ENCODE results near the gene SS18L1.

Gene SS18L1

DNA sequence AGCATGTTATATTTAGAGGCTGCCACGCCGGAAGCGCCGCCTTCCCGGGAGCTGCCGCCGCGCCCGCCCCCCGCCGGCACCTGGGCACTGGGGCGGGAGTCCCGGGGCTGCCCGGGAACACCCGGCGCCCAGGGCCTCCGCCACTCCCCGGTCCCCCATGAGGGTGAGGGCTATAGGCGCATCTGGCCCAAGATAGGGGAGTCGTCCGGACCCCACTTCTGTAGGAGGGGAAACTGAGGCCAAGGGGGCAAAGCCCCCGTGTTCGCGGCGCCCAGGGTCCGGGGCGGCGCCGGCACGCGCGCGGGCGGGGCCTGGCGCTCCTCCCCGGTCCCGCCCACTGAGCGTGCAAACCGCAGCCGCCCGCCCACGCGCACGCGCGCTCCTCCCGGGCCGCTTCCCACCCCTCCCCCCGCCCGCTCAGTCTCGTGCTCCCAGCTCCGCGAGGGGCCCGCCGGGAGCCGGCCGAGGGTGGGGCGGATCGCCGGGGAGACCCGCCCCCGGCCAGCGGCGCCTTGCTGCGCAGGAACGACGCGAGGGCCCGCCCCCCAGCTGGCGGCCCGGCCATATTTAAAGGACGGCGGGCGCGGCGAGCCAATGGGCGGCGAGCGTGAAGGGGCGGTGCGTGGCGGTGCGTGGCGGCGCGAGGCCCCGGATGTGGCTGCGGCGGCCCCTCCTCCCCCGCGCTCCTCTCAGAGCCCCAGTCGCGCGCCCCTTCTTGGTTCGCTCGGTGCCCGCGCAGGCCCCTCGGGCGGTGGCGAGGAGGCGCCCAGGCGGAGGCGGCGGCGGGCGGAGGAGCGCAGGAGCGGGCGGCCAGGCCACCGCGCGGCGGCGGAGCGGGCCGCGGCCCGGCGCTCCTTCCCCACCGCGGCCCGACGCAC lies 21.6 kb upstream of the SS18L1 start, which contains the start of gene LSM14B:
Gene LSM14B, plus strand, starts transcription at position 700 of the 878 bp plus-strand sequence. CDS start 192 bp downstream, outside the sequence.
- Histone ChIP-seq H3K27ac (ENCODE audit: low read length) (peak within 1 kb of the TSS; percentile 86), H3K4me1 (ENCODE audit: control insufficient read depth in 1 of 2, insufficient read depth in 2 of 2, low read length in 2 of 2) (peaks cover 9 to 18% of the 10 kb centered on the region in 2 donors), H3K36me3 (ENCODE audit: control insufficient read depth in 1 of 2, insufficient read depth in 2 of 2, low read length in 2 of 2) (peaks cover 16 to 20% of the 10 kb centered on the region in 2 donors), H3K27me3 (ENCODE audit: low read depth, low read length) (peaks cover 6% of the 10 kb centered on the region), H3K9me3 (ENCODE audit: control insufficient read depth in 1 of 2, low read length in 2 of 2) (no peaks in the 10 kb centered on the region), H3K4me3 (ENCODE audit: low read depth in 1 of 2, low read length in 2 of 2) (peak within 1 kb of the TSS; percentile 55 to 85)

DNA sequence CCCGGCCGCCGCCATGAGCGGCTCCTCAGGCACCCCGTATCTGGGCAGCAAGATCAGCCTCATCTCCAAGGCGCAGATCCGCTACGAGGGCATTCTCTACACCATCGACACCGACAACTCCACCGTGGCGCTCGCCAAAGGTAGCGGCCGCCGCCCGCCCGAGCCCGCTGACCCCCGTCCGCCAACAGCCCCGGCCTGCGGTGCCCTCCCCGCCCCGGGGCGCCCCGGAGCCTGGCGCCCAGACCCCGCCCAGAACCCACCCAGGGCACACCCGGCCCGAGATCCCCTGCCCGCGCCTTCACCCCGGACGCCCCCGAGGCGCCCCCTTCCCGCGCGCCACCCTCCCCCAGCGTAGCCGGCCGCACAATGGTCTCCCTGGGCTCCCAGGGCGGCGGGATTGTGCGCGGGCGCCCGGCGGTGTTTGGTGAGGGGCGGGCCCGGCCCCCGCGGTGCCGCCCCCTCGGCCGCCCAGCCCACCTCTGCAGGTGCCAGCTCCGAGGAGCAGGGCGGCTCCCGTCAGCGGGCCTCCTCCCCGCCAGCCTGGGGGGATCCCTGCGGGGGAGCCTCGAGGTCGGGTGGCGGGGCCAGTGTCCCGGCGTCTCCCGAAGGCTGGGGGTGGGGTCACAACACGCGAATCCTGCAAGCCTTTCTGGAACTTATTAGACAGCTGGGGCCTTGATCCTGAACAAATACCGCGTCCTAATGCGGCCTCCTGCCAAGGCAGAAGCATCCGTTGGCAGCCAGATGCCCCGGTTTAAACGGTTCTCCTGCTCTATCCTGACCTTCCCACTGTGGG lies 20.7 kb upstream of the SS18L1 start:
- H3K36me3 ChIP-seq (ENCODE audit: control insufficient read depth in 1 of 2, insufficient read depth in 2 of 2, low read length in 2 of 2) = peaks cover 24 to 28% of the 10 kb centered on the region in 2 donors
- peak overlapping the region; percentile 44 to 85 for H3K4me3 ChIP-seq (ENCODE audit: low read depth in 1 of 2, low read length in 2 of 2)
- H3K9me3 ChIP-seq (ENCODE audit: control insufficient read depth in 1 of 2, low read length in 2 of 2) = no peaks in the 10 kb centered on the region
- no peaks in the 10 kb centered on the region for H3K27me3 ChIP-seq (ENCODE audit: low read depth, low read length)
- H3K27ac ChIP-seq (ENCODE audit: low read length) = no peak overlapping the region
- peaks cover 9 to 18% of the 10 kb centered on the region in 2 donors for H3K4me1 ChIP-seq (ENCODE audit: control insufficient read depth in 1 of 2, insufficient read depth in 2 of 2, low read length in 2 of 2)

DNA sequence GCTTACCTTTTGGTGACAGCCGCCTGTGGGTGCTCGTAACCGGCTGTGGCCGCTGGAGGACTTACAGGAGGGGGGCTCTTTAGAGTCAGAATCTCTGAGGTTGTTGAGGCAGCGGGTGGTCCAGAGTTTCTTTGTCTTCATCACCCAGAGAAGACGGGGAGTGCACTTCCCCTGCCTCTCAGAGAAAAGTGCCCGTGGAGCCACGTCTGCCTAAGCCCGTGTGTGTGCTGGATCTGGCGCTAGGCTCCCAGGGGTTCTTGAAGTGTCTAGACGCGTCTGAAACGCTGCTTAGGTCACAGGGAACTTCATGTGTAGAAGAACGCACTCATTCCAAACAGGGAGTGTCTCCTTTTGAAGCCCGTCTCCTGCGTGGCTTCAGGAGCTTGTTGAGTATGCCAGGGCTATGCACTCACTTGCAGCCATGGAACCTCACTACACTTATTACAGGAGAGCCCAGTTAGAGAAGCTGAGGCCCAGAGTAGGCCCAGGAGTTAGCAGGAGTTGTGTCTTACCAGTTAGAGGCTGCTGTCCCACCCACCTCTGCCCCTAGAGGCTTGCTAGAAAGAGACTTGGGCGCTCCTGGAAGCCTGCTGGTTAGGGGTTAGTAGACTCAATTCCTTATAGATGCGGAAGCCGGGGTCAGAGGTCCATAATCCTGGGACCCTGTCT lies 20.0 kb upstream of the SS18L1 start:
- peak overlapping the region; percentile 44 to 85 for H3K4me3 ChIP-seq (ENCODE audit: low read depth in 1 of 2, low read length in 2 of 2)
- peaks cover 9 to 18% of the 10 kb centered on the region in 2 donors for H3K4me1 ChIP-seq (ENCODE audit: control insufficient read depth in 1 of 2, insufficient read depth in 2 of 2, low read length in 2 of 2)
- H3K9me3 ChIP-seq (ENCODE audit: control insufficient read depth in 1 of 2, low read length in 2 of 2) = no peaks in the 10 kb centered on the region
- no peak overlapping the region for H3K27ac ChIP-seq (ENCODE audit: low read length)
- peaks cover 31 to 35% of the 10 kb centered on the region in 2 donors for H3K36me3 ChIP-seq (ENCODE audit: control insufficient read depth in 1 of 2, insufficient read depth in 2 of 2, low read length in 2 of 2)
- H3K27me3 ChIP-seq (ENCODE audit: low read depth, low read length) = no peaks in the 10 kb centered on the region

DNA sequence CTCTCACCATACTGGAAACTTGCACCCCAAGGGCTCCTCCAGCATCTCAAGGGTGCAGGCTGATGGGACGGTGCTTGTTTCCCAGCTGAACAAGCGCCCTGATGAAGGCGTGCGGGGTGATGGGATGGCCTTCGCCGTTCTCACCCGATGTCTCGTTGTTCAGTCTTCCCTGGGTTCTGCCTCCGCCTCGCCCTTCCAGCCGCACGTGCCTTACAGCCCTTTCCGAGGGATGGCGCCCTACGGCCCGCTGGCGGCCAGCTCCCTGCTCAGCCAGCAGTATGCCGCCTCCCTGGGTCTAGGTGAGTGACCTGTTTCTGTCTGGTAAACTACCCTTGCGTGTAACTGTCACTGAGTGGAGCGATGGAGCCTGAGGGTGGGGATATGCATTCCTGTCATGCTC lies 17.4 kb upstream of the SS18L1 start:
- Histone ChIP-seq H3K4me1 (ENCODE audit: control insufficient read depth in 1 of 2, insufficient read depth in 2 of 2, low read length in 2 of 2) (peaks cover 9 to 18% of the 10 kb centered on the region in 2 donors), H3K4me3 (ENCODE audit: low read depth in 1 of 2, low read length in 2 of 2) (no peak overlapping the region), H3K27ac (ENCODE audit: low read length) (no peak overlapping the region), H3K36me3 (ENCODE audit: control insufficient read depth in 1 of 2, insufficient read depth in 2 of 2, low read length in 2 of 2) (peaks cover 49 to 61% of the 10 kb centered on the region in 2 donors), H3K27me3 (ENCODE audit: low read depth, low read length) (no peaks in the 10 kb centered on the region), H3K9me3 (ENCODE audit: control insufficient read depth in 1 of 2, low read length in 2 of 2) (no peaks in the 10 kb centered on the region)

DNA sequence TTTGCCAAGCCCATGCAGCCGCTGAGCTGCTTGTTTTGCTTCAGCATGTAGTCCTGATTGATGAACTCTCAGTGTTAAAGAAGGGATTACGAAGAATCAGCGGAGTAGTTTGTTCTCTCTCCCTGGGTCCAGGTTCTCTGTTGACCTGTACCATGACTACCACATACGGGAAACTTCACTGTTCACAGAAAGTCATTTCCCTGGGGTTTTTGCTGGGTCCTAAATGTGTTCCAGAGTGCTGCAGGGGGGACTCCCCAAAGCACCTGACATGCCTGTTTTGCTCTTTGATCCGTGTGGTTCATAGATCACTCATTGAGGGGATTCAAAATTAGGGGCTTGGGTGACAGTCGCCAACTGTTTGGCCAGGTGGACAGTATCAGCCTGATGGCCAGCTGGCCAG lies 15.8 kb upstream of the SS18L1 start:
- Histone ChIP-seq H3K9me3 (ENCODE audit: control insufficient read depth in 1 of 2, low read length in 2 of 2) (no peaks in the 10 kb centered on the region), H3K27me3 (ENCODE audit: low read depth, low read length) (no peaks in the 10 kb centered on the region), H3K36me3 (ENCODE audit: control insufficient read depth in 1 of 2, insufficient read depth in 2 of 2, low read length in 2 of 2) (peaks cover 55 to 77% of the 10 kb centered on the region in 2 donors), H3K4me1 (ENCODE audit: control insufficient read depth in 1 of 2, insufficient read depth in 2 of 2, low read length in 2 of 2) (peaks cover 9 to 17% of the 10 kb centered on the region in 2 donors), H3K4me3 (ENCODE audit: low read depth in 1 of 2, low read length in 2 of 2) (no peak overlapping the region), H3K27ac (ENCODE audit: low read length) (no peak overlapping the region)

DNA sequence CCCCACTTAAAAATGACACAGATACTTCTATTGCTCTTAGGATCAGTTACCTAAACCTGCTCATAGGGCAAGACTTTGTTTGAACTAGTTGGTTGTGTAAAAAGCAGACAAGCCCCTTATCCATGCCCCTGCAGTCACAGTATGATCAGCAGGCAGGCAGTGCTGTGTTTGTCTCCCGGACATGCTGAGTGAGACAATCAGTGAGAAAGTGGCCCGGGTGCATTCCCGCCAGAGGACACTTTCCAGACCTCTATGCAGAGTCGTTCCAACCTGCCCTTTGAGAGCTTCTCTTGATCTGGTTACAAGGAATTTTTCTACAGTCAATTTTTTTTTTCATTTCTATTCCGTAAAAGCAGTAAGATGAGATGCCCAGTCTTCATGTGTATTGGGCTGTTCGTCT lies 15.1 kb upstream of the SS18L1 start:
- peaks cover 8 to 10% of the 10 kb centered on the region in 2 donors for H3K4me1 ChIP-seq (ENCODE audit: control insufficient read depth in 1 of 2, insufficient read depth in 2 of 2, low read length in 2 of 2)
- no peak overlapping the region for H3K27ac ChIP-seq (ENCODE audit: low read length)
- no peaks in the 10 kb centered on the region for H3K27me3 ChIP-seq (ENCODE audit: low read depth, low read length)
- peaks cover 57 to 83% of the 10 kb centered on the region in 2 donors for H3K36me3 ChIP-seq (ENCODE audit: control insufficient read depth in 1 of 2, insufficient read depth in 2 of 2, low read length in 2 of 2)
- H3K9me3 ChIP-seq (ENCODE audit: control insufficient read depth in 1 of 2, low read length in 2 of 2) = no peaks in the 10 kb centered on the region
- H3K4me3 ChIP-seq (ENCODE audit: low read depth in 1 of 2, low read length in 2 of 2) = no peak overlapping the region

DNA sequence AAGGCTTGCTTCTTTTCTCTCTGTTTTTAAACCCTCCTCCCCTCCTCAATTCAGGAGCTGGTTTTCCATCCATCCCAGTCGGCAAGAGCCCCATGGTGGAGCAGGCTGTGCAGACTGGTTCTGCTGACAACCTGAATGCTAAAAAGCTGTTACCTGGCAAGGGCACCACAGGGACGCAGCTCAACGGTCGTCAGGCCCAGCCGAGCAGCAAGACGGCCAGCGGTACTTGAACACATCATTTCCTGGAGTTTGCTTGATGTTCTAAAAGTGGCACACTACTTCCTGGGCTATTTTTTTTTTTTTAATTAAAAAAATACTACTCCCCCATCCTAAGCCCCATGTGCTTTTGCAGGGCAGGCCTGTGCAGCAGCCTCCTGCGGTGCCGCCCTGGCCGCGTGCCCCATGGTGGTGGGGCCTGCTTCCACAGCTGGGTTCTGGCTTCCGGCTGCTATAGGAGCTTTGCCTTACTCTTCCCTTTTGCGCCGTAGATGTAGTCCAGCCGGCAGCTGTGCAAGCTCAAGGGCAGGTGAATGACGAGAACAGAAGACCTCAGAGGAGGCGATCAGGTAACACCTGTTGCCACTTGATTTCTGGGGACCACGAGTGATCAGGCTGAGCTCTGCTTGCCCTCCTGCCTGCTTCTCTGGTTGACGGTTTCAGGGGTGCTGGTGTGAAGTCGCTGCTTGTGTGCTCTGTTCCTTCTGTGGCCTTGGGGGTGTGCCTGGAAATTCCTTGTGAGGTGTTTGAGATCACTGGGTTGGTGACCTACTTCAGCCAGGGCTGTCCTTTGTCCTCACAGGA lies 13.6 kb upstream of the SS18L1 start:
- Histone ChIP-seq H3K9me3 (ENCODE audit: control insufficient read depth in 1 of 2, low read length in 2 of 2) (no peaks in the 10 kb centered on the region), H3K4me3 (ENCODE audit: low read depth in 1 of 2, low read length in 2 of 2) (no peak overlapping the region), H3K27me3 (ENCODE audit: low read depth, low read length) (no peaks in the 10 kb centered on the region), H3K36me3 (ENCODE audit: control insufficient read depth in 1 of 2, insufficient read depth in 2 of 2, low read length in 2 of 2) (peaks cover 61 to 96% of the 10 kb centered on the region in 2 donors), H3K4me1 (ENCODE audit: control insufficient read depth in 1 of 2, insufficient read depth in 2 of 2, low read length in 2 of 2) (no peaks in the 10 kb centered on the region), H3K27ac (ENCODE audit: low read length) (no peak overlapping the region)

DNA sequence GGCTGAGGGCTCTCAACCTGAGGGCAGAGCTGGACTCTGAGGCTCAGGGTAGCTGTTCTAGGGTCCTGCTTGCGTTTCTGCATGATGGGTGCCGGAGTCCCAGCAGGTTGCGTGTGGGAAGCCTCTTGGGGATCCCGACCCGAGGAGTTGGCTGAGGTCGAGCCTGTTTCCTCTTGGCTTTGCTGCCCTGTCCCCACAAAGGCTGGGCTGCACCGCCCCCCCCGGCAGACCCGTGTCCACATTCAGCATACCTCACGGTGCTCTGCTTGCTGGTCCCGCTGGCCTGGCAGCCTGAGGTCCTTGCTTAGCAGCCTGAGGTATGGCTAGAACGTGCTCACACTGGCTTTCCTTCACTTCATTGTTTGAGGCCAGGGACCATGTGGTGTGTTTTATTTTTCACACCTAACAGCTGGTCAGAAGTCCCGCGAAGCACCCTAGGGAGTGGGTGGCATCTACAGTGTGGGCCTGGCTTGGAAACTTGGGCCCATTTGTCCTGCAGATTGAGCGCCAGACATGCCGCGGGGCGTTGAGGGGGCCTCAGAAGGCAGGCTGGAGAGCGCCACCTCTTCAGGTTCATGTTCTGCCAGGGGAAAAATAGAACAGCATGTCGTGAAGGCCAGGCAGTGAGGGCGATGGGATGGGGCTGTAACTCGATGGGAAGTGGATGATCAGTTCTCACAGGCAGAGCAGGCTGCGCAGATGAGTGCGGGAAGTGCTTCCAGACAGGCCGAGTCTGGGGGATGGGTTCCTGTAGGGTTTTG lies 11.8 kb upstream of the SS18L1 start:
- Histone ChIP-seq H3K9me3 (ENCODE audit: control insufficient read depth in 1 of 2, low read length in 2 of 2) (no peaks in the 10 kb centered on the region), H3K27me3 (ENCODE audit: low read depth, low read length) (no peaks in the 10 kb centered on the region), H3K4me1 (ENCODE audit: control insufficient read depth in 1 of 2, insufficient read depth in 2 of 2, low read length in 2 of 2) (no peaks in the 10 kb centered on the region), H3K27ac (ENCODE audit: low read length) (no peak overlapping the region), H3K4me3 (ENCODE audit: low read depth in 1 of 2, low read length in 2 of 2) (no peak overlapping the region), H3K36me3 (ENCODE audit: control insufficient read depth in 1 of 2, insufficient read depth in 2 of 2, low read length in 2 of 2) (peaks cover 64 to 97% of the 10 kb centered on the region in 2 donors)

DNA sequence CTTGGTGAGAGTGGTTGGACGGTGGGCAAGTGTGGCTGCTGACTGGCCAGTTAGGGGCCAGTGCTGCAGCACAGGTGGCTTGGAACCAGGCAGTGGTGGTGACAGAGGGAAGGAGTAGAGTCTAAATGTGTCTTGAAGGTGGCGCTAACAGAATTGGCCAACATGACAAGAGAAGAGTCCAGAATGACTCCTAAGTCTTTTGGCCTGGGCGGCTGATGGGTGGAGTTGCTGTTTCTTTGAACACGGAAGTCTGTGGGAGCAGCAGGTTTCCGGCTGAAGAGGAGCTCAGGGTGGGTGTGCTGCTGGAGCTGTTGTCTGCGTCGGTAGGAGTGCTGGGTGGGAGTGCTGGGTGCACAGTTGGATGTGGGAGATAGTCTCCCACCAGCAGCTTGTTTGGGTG lies 11.1 kb upstream of the SS18L1 start:
- Histone ChIP-seq H3K9me3 (ENCODE audit: control insufficient read depth in 1 of 2, low read length in 2 of 2) (no peaks in the 10 kb centered on the region), H3K27me3 (ENCODE audit: low read depth, low read length) (no peaks in the 10 kb centered on the region), H3K27ac (ENCODE audit: low read length) (no peak overlapping the region), H3K36me3 (ENCODE audit: control insufficient read depth in 1 of 2, insufficient read depth in 2 of 2, low read length in 2 of 2) (peaks cover 63 to 98% of the 10 kb centered on the region in 2 donors), H3K4me3 (ENCODE audit: low read depth in 1 of 2, low read length in 2 of 2) (no peak overlapping the region), H3K4me1 (ENCODE audit: control insufficient read depth in 1 of 2, insufficient read depth in 2 of 2, low read length in 2 of 2) (no peaks in the 10 kb centered on the region)
